K562 (cell line): Measurements from ENCODE around the gene ZNF546. TPM values are rescaled to one million over a fixed set of nuclear protein-coding genes. Genes with fewer than 3 reads are reported as not detected.

Experiments
- ATAC-seq: fragments of 200-7000 bp; cut with Tn5 transposase; 3 replicates; pipeline ENCODE4 v1.9.1; 2020; ENCODE audit warnings: moderate library complexity
- BruUV-seq: library from RNA; stranded (reverse); fragments of 400-500 nt; replicated peaks from 2 replicates; lab custom pipeline; 2021; lab: Mats Ljungman, UMichigan
- CTCF ChIA-PET: fragments of 300-600 bp; formaldehyde crosslinking; extraction: SDS; loops from one replicate; lab custom pipeline; 2021; ENCODE audit warnings: low intra/inter-chr PET ratio; lab: Yijun Ruan, JAX
- POLR2A ChIA-PET: fragments of 300-600, 350-650 bp; sonication (Branson Sonifier 250); formaldehyde crosslinking; extraction: SDS; loops from one replicate; lab custom pipeline; 2021; ENCODE audit warnings: antibody characterized with exemption, inconsistent platforms; lab: Yijun Ruan, JAX
- DNase-seq, 4 experiments: peaks; one replicate each; pipeline versions ENCODE4 v3.0.0 to v3.0.0-alpha.2; 2011 to 2018; ENCODE audit warnings: low spot score in 3 of 4, mixed read lengths in 3 of 4; ENCODE audit errors: extremely low read depth in 1 of 4
- FAIRE-seq: peaks from 2 replicates; lab custom pipeline; 2011; peaks lifted over from hg19 to GRCh38; lab: Jason Lieb, UNC
- H2AFZ ChIP-seq: 2 replicates; pipeline ENCODE4 v1.6.0; 2011; ENCODE audit warnings: low read depth, low read length, control low read depth, inconsistent platforms
- H3K27ac ChIP-seq: fragments of 200-600 bp; 3 replicates; pipeline ENCODE4 v1.8.0; 2011; ENCODE audit warnings: low read depth, mild to moderate bottlenecking, control low read depth, inconsistent platforms, low read length, moderate library complexity, mixed read lengths; ENCODE audit errors: extremely low read depth
- H3K27me3 ChIP-seq, 2 experiments: fragments of 300-600 bp in 1 of 2; 2 replicates in 1 of 2; 3 replicates in 1 of 2; pipeline versions ENCODE4 v1.6.0 to v1.8.0; 2011; ENCODE audit warnings: inconsistent platforms in 2 of 2, low read length in 2 of 2, mild to moderate bottlenecking in 1 of 2, mixed read lengths in 1 of 2, moderate library complexity in 1 of 2; ENCODE audit not compliant: control insufficient read depth in 2 of 2, insufficient read depth in 2 of 2
- H3K36me3 ChIP-seq: fragments of 300-600 bp; 3 replicates; pipeline ENCODE4 v1.8.0; 2011; ENCODE audit warnings: mild to moderate bottlenecking, low read length, inconsistent platforms; ENCODE audit not compliant: control insufficient read depth, insufficient read depth
- H3K4me1 ChIP-seq, 2 experiments: fragments of 200-600 bp in 1 of 2; replicated peaks in 1 of 2; 2 replicates in 1 of 2; 3 replicates in 1 of 2; pipeline versions ENCODE4 v1.5.1 to v1.8.0; 2011; ENCODE audit warnings: inconsistent platforms in 2 of 2, low read length in 2 of 2, mild to moderate bottlenecking in 1 of 2, mixed read lengths in 1 of 2, moderate library complexity in 1 of 2; ENCODE audit not compliant: control insufficient read depth in 2 of 2, insufficient read depth in 2 of 2
- H3K4me2 ChIP-seq: 2 replicates; pipeline ENCODE4 v1.6.1; 2011; ENCODE audit warnings: low read length, control low read depth, inconsistent platforms, mixed read lengths; ENCODE audit not compliant: insufficient read depth
- H3K4me3 ChIP-seq: fragments of 200-600 bp; sonication (generic), shearing (Covaris generic); 2 replicates; pipeline ENCODE4 v1.5.1; 2016; ENCODE audit warnings: control low read depth, inconsistent platforms
- H3K79me2 ChIP-seq: fragments of 200-600 bp; 3 replicates; pipeline ENCODE4 v1.8.0; 2011; ENCODE audit warnings: low read length, inconsistent platforms; ENCODE audit not compliant: control insufficient read depth, insufficient read depth
- H3K9ac ChIP-seq, 2 experiments: 2 replicates each; pipeline versions ENCODE4 v1.6.0 to v1.6.1; 2011; ENCODE audit warnings: low read depth in 2 of 2, low read length in 2 of 2, control low read depth in 1 of 2, inconsistent platforms in 1 of 2, mild to moderate bottlenecking in 1 of 2, mixed read lengths in 1 of 2; ENCODE audit not compliant: insufficient read depth in 1 of 2
- H3K9me1 ChIP-seq: one replicate; pipeline ENCODE4 v1.6.0; 2011; ENCODE audit warnings: inconsistent platforms, mild to moderate bottlenecking, low read length, moderate library complexity; ENCODE audit not compliant: control insufficient read depth, insufficient read depth
- H3K9me3 ChIP-seq: replicated peaks from 2 replicates; pipeline ENCODE4 v1.5.1; 2011; ENCODE audit warnings: low read depth, low read length, inconsistent platforms; ENCODE audit not compliant: control insufficient read depth, insufficient read depth
- H4K20me1 ChIP-seq: replicated peaks from 2 replicates; pipeline ENCODE4 v1.6.1; 2011; ENCODE audit warnings: low read length, inconsistent platforms, mixed read lengths; ENCODE audit not compliant: control insufficient read depth, insufficient read depth
- ETV5 ChIP-seq: sonication (generic); formaldehyde crosslinking; IDR thresholded peaks from 2 replicates; pipeline ENCODE4 v1.4.0; 2020; ENCODE audit warnings: low read depth, mild to moderate bottlenecking, missing genetic modification reagents
- HDGF ChIP-seq: fragments of 450-650 bp; IDR thresholded peaks from 2 replicates; pipeline ENCODE4 v1.6.1; 2016
- MEF2D ChIP-seq: conservative IDR thresholded peaks from 2 replicates; pipeline ENCODE4 v1.6.1; 2016; ENCODE audit warnings: low read depth, missing genetic modification characterization, missing compliant biosample characterization
- MNT ChIP-seq, 2 experiments: fragments of 450-650 bp; conservative IDR thresholded peaks; 2 replicates each; pipeline ENCODE4 v1.6.1; 2017; ENCODE audit warnings: mild to moderate bottlenecking in 2 of 2, moderate library complexity in 2 of 2
- SAFB2 ChIP-seq: fragments of 200-400 bp; formaldehyde crosslinking; IDR thresholded peaks from 2 replicates; pipeline ENCODE4 v1.6.1; 2018; ENCODE audit warnings: borderline replicate concordance, low read length, low read depth, moderate library complexity; ENCODE audit not compliant: severe bottlenecking
- SMAD3 ChIP-seq: fragments of 450-650 bp; formaldehyde crosslinking; conservative IDR thresholded peaks from 2 replicates; pipeline ENCODE4 v1.4.0; 2020; ENCODE audit warnings: mild to moderate bottlenecking
- ZNF212 ChIP-seq: fragments of 450-650 bp; formaldehyde crosslinking; IDR thresholded peaks from 2 replicates; pipeline ENCODE4 v1.4.0; 2020; ENCODE audit warnings: mild to moderate bottlenecking
- ZNF584 ChIP-seq: fragments of 200-800 bp; sonication (Bioruptor generic); IDR thresholded peaks from 2 replicates; pipeline ENCODE4 v1.6.1; 2016; ENCODE audit warnings: low read depth, mild to moderate bottlenecking, missing genetic modification characterization, missing compliant biosample characterization
- WGBS: fragments of 100-300 bp; shearing (Covaris generic); methylation state at CpG from one replicate; pipeline ENCODE4 v1.1.6; 2016; ENCODE audit warnings: low coverage, mixed read lengths; ENCODE audit not compliant: insufficient coverage; ENCODE audit errors: missing lambda C conversion rate; 5-methylcytosine and 5-hydroxymethylcytosine counted together
- in situ Hi-C: fragments of 300-500 bp; cut with MboI; formaldehyde crosslinking; loops from 4 replicates; pipeline ENCODE4 v1.15.0; 2018; ENCODE audit warnings: inconsistent platforms, mixed read lengths
- intact Hi-C: fragments of 100-400 bp; cut with micrococcal nuclease; formaldehyde crosslinking; loops from 2 replicates; pipeline ENCODE4 v1.14.2; 2022
- polyA plus RNA-seq, 8 experiments: library from polyadenylated mRNA; depleted of rRNA in 4 of 8; stranded (reverse) in 5 of 8; unstranded in 3 of 8; fragments of >200 nt; fragmentation: Nextera tagmentation in 2 of 8; fragmentation: Illumina TruSeq in 1 of 8; extraction: Ambion mirVana in 2 of 8; extraction: Trizol in 1 of 8; gene quantifications; 2 replicates each; pipeline versions ENCODE4 v1.2.1 to v1.2.3, GENCODE V29; 2011 to 2014; ENCODE audit warnings: inconsistent platforms in 1 of 8, missing spikeins in 1 of 8
- total RNA-seq, 7 experiments: library from RNA; depleted of rRNA in 6 of 7; stranded (reverse); fragments of >200 nt in 6 of 7; fragmentation: Illumina TruSeq in 2 of 7; extraction: Trizol in 2 of 7; gene quantifications; 2 replicates each; pipeline versions ENCODE4 v1.2.1 to v1.2.3, GENCODE V29; 2011 to 2021; ENCODE audit warnings: low replicate concordance in 1 of 7

The ZNF546 gene
- total and polyA plus RNA-seq, 9 of the 15 experiments (the other 6 are each of a cell fraction or from before 2014, with no cell fraction given), result 0.73 to 5.1 (median 2.2) TPM

- H3K4me3 ChIP-seq, result no peak overlapping the region
- H3K4me1 ChIP-seq, result no peaks in the 10 kb centered on the region
- BruUV-seq, result no TSS peak
- no peak overlapping the region for H3K9ac ChIP-seq
- no peak for DNase-seq
- TF ChIP-seq MNT (conservative IDR thresholded peaks at IDR 0.05), result no peak
- no peak for TF ChIP-seq MEF2D (tag)
- no peak for TF ChIP-seq ZNF584 (CRISPR knock-in tag)
- TF ChIP-seq SAFB2, result no peak
- no peak for TF ChIP-seq ZNF212 (CRISPR knock-in tag)
- no peak for TF ChIP-seq ETV5
- no peak for TF ChIP-seq HDGF
- no peak for TF ChIP-seq SMAD3 (CRISPR knock-in tag)
- TF ChIP-seq, all 486 proteins: peak for 0
- Histone ChIP-seq H2AFZ (no peak overlapping the region), H3K4me2 (no peak overlapping the region), H3K27me3 (no peaks in the 10 kb centered on the region; a peak in 1 of 5 replicates), H3K36me3 (no peaks in the 10 kb centered on the region), H3K27ac (no peak overlapping the region), H3K9me3 (no peaks in the 10 kb centered on the region), H4K20me1 (no peaks in the 10 kb centered on the region), H3K9me1 (no peaks in the 10 kb centered on the region), H3K79me2 (no peaks in the 10 kb centered on the region)
- in situ Hi-C loops (no loop called here), intact Hi-C loops (no loop called here)
- ChIA-PET POLR2A (no interaction called here), CTCF (no interaction called here)
- WGBS, result 4% methylated on average over 2 of the region's 2 CpGs
- ATAC-seq (no peak), FAIRE-seq (no peak)
Observed at GRCh38 chr19:39949026-39949747, 47.7 kb upstream of the ZNF546 start.
